Activated CD8-positive, alpha-beta memory T cell treated with anti-CD3 and anti-CD28 coated beads, Interleukin-2, amount 50 U/mL, for 24 hours (primary cell): ENCODE measurements around the gene RHEBL1.

Source experiments
- DNase-seq: peaks from one replicate; pipeline ENCODE4 v3.0.0-alpha.2; 2020; ENCODE audit errors: extremely low read depth

Gene RHEBL1

GRCh38 chr12:49037111-49037946 is 32.5 kb downstream of the RHEBL1 start:
- no peak for DNase-seq

GRCh38 chr12:49036029-49036428 is 33.8 kb downstream of the RHEBL1 start:
- DNase-seq: no peak

- DNase-seq: no peak
These were observed 35.5 kb downstream of the RHEBL1 start for GRCh38 chr12:49034286-49034622.

- DNase-seq: no peak
These were observed 36.0 kb downstream of the RHEBL1 start for GRCh38 chr12:49033611-49034285.

GRCh38 chr12:49032679-49033447 is 36.9 kb downstream of the RHEBL1 start:
- no peak for DNase-seq

GRCh38 chr12:49032276-49032675 is 37.5 kb downstream of the RHEBL1 start:
- DNase-seq: no peak

- DNase-seq: no peak
These were observed 38.1 kb downstream of the RHEBL1 start for GRCh38 chr12:49031573-49032161.

GRCh38 chr12:49030714-49031572 is 38.8 kb downstream of the RHEBL1 start:
- no peak for DNase-seq

- no peak for DNase-seq
These were observed 39.7 kb downstream of the RHEBL1 start for GRCh38 chr12:49030119-49030518.

GRCh38 chr12:49028666-49029275 is 41.0 kb downstream of the RHEBL1 start:
- DNase-seq: no peak

- no peak for DNase-seq
These were observed 41.8 kb downstream of the RHEBL1 start for GRCh38 chr12:49027846-49028555.

- DNase-seq: no peak
These were observed 42.9 kb downstream of the RHEBL1 start for GRCh38 chr12:49026678-49027480.

- DNase-seq: no peak
These were observed 43.7 kb downstream of the RHEBL1 start for GRCh38 chr12:49026101-49026500.

GRCh38 chr12:49025463-49025862 is 44.3 kb downstream of the RHEBL1 start:
- no peak for DNase-seq

- DNase-seq: no peak
These were observed 45.2 kb downstream of the RHEBL1 start for GRCh38 chr12:49024543-49024942.

- no peak for DNase-seq
These were observed 46.0 kb downstream of the RHEBL1 start for GRCh38 chr12:49023812-49024211.

- DNase-seq: no peak
These were observed 47.1 kb downstream of the RHEBL1 start for GRCh38 chr12:49022558-49023178.

GRCh38 chr12:49021292-49021915 is 48.4 kb downstream of the RHEBL1 start:
- no peak for DNase-seq
